VCaP (cell line): ENCODE measurements around the gene SLC22A14.

Experiments used
- H3K27ac ChIP-seq: fragments of 450-650 bp; 2 replicates; pipeline ENCODE4 v1.5.1; 2017
- TF ChIP-seq, protein P1 (sequence below): fragments of 450-650 bp; conservative IDR thresholded peaks from 2 replicates; pipeline ENCODE4 v1.5.1; 2017; ENCODE audit warnings: mild to moderate bottlenecking, moderate library complexity

SLC22A14 gene

DNA sequence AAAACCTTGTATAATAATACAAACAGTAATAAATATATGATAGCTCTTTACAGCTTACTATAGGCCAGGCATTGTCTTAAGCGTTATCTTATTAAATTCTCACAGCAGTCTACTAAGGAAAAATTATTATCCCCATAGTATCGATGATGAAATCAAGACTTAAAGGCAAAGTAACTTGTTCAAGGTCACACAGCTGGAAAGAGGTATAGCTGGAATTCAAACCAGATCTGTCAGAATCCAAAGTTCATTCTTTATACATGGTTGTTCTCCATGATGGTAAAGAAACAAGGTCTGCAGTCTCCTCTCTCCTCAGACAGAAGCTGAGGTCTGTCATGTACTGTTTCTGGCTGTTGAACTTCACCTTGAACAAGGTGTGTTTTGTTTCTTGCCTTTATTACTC is 31.9 kb upstream of the SLC22A14 start:
- TF ChIP-seq, protein P1, sequence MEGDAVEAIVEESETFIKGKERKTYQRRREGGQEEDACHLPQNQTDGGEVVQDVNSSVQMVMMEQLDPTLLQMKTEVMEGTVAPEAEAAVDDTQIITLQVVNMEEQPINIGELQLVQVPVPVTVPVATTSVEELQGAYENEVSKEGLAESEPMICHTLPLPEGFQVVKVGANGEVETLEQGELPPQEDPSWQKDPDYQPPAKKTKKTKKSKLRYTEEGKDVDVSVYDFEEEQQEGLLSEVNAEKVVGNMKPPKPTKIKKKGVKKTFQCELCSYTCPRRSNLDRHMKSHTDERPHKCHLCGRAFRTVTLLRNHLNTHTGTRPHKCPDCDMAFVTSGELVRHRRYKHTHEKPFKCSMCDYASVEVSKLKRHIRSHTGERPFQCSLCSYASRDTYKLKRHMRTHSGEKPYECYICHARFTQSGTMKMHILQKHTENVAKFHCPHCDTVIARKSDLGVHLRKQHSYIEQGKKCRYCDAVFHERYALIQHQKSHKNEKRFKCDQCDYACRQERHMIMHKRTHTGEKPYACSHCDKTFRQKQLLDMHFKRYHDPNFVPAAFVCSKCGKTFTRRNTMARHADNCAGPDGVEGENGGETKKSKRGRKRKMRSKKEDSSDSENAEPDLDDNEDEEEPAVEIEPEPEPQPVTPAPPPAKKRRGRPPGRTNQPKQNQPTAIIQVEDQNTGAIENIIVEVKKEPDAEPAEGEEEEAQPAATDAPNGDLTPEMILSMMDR, result no peak
- H3K27ac ChIP-seq, result no peak overlapping the region

DNA sequence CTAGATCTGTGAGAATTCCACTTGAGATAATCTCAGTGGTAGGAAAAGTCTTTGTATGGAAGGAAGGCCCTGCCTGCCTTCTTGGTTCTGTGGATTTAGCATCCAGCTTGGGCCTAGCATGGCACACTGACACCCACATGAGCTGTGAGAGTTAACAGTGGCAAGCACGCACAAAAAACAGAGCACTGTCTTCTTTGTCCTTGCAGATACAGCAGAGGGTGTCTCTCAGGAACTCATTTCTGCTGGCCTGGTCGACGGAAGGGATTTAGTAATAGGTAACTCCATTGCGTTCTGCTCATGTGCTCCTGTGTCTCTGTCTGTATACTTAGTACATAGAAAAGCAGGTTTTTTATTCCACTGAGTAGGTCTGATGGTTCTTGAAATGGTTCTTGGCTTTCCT is 30.9 kb upstream of the SLC22A14 start:
- TF ChIP-seq, protein P1, result no peak
- H3K27ac ChIP-seq, result no peak overlapping the region

DNA sequence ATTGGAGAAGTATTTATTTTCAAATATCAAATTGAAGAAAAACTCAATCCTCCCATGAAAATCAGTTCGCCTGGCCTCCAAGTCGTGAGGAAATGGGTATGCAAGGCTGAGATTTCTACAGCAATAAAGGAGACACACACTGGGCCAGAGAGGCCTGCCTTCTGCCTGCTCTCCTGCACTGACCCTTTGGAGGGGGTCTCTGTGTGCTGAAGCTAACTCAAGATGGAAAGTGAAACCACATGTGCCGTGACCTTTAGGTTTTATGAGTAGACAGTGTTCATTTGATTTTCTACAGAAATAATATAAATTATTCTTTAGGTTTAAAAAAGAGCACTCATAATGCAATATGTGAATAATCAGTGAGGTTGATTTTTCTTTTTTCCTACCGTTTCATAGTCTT is 28.4 kb upstream of the SLC22A14 start:
- TF ChIP-seq, protein P1, result no peak
- no peak overlapping the region for H3K27ac ChIP-seq

DNA sequence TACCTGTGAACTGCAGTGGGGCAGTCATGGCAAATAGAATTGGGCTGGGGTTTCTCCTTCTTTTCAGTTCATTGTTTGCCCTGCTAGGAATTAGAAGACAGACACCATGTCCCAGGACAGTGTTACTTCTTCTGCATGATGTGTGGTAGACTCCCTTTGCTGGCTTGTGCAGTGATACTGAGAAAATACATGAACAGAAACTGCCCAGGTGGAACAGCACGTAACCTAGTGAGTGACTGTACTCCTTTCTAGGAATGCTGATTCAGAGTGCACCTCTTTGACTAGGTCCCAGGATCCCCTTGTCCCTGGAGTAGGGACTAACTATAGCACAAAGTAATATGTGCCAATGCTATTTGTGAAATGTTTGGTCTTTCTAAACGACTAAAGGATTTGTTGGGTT is 27.2 kb upstream of the SLC22A14 start:
- TF ChIP-seq, protein P1, result no peak
- no peak overlapping the region for H3K27ac ChIP-seq

DNA sequence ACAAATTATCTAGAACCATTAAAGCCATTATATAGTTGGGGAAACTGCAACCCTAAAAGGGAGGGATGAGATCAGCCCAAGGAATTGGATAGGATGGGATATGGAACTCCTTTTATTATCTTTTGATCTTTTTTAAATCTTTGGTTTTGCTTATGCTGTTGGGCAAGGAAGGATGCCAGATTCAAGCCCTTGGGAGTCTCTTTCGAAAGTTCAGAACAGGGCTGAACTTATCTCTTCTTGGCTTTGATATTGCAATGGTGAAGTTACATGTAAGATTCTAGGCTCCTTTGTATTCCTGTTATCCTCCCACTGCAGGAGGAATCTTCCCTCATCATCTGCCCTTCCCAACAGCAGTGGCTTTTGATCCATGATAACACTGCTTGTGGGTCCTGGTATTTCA is 26.5 kb upstream of the SLC22A14 start:
- H3K27ac ChIP-seq, result no peak overlapping the region
- TF ChIP-seq, protein P1, result no peak

DNA sequence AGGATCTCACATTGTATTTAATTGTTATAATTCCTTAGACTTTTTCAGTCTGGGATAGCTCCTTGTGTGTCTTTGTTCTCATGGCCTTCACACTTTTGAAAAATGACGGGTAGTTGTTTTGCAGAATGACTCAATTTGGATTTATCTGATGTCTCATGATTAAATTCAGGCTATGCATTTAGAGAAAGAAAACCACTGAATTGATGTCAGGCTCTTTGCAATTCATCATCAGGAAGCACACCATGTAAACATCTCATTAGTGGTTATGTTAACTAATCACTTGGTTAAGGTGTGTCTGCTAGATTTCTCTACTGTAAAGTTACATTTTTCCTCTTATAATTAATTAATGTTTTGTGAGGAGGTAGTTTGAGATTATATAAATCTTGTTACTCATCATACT is 24.5 kb upstream of the SLC22A14 start:
- no peak overlapping the region for H3K27ac ChIP-seq
- TF ChIP-seq, protein P1, result no peak

DNA sequence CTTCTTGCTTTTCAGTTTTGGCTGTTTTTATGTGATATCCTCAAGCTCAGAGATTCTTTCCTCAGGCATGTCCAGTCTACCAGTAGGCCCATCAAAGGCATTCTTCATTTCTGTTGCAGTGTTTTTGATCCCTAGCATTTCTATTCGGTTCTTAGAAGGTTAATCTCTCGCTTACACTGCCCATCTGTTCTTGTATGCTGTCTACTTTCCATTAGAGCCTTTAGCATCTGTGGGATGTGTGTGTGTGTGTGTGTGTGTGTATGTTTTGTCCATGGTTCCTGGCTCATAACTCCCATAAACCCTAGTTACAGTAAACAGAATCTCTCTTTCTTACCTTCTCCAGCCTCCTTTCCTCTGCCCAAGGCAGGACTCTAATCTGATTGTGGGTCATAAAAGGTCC is 21.6 kb upstream of the SLC22A14 start:
- no peak overlapping the region for H3K27ac ChIP-seq
- TF ChIP-seq, protein P1, result no peak

DNA sequence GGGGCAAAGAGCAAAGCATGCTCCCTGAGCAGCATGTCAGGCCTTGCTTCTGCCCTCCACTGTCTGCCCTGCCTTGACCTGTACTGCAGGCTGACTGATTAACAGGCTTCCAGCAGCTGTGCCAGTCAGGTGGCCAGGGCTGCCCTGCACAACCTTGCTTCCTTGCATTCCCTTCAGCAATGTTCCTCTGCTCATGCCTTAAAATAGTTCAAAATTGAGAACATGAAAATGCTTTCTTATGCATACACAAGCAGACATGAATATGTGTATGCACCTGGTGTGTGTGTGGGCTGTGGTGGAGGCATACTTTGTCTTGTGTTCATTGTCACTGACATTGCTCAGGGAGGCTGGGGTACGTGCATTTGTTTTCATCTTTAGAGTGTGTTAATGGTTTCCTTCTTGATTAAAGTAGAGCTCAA is 17.7 kb upstream of the SLC22A14 start:
- TF ChIP-seq, protein P1, result no peak
- no peak overlapping the region for H3K27ac ChIP-seq
